ENCODE data around the gene CMTM5.

The CMTM5 gene

DNA sequence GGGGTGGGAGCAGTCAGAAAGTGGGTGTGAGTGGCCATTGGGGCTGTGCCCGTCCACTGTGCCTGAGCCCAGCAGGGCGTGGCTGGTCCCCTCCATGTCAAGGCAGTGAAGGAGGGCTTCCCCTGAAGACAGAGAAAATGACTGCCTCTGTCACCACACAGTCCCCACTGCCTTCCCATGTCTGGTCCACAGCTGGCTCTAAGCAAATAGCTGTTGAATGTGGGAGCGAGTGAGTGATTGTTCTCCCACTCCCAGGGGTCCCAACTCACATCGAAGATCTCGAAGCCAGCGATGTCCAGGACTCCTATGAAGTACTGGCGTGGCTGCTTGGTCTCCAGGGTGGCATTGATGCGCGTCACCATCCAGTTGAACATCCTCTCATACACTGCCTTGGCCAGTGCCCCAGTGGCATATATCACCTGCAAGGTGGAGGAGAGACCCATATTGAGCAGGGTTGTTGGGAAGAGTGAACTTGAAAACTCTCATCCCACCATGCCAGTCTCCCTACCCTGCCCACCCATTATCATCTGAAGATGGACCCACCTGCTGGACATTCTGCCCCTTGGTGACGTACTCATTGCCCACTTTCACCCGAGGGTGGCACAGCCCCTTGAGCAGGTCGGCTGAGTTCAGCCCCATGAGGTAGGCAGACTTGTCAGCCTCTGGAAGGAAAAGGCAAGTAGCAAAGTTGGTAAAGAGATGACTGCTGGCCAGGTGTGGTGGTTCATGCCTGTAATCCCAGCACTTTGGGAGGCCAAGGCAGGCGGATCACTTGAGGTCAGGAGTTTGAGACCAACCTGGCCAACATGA lies 52.0 kb downstream of the CMTM5 start:
- Histone ChIP-seq H3K27me3 (ENCODE audit: control insufficient read depth, low read length) (no peaks in the 10 kb centered on the region), H3K9me2 (replicated peaks; ENCODE audit: control insufficient read depth, low read length) (no peaks in the 10 kb centered on the region), H3K36me3 (ENCODE audit: control insufficient read depth, low read length) (no peaks in the 10 kb centered on the region), H3K4me3 (ENCODE audit: low read length) (no peak overlapping the region), H3F3A (ENCODE audit: control insufficient read depth, insufficient read depth) (no peaks in the 10 kb centered on the region), H3K4me1 (ENCODE audit: control insufficient read depth, low read length) (no peaks in the 10 kb centered on the region), H4K20me1 (ENCODE audit: control insufficient read depth, insufficient read depth, low read depth, low read length) (no peaks in the 10 kb centered on the region), H3K79me2 (ENCODE audit: control insufficient read depth, low read length) (no peaks in the 10 kb centered on the region), H3K27ac (ENCODE audit: low read depth, low read length) (no peak overlapping the region), H3K9me3 (ENCODE audit: control insufficient read depth, insufficient read depth, low read length) (no peaks in the 10 kb centered on the region), H3K4me2 (ENCODE audit: low read length) (no peak overlapping the region)
- TF ChIP-seq, protein P1, sequence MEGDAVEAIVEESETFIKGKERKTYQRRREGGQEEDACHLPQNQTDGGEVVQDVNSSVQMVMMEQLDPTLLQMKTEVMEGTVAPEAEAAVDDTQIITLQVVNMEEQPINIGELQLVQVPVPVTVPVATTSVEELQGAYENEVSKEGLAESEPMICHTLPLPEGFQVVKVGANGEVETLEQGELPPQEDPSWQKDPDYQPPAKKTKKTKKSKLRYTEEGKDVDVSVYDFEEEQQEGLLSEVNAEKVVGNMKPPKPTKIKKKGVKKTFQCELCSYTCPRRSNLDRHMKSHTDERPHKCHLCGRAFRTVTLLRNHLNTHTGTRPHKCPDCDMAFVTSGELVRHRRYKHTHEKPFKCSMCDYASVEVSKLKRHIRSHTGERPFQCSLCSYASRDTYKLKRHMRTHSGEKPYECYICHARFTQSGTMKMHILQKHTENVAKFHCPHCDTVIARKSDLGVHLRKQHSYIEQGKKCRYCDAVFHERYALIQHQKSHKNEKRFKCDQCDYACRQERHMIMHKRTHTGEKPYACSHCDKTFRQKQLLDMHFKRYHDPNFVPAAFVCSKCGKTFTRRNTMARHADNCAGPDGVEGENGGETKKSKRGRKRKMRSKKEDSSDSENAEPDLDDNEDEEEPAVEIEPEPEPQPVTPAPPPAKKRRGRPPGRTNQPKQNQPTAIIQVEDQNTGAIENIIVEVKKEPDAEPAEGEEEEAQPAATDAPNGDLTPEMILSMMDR (IDR thresholded peaks at IDR 0.05; ENCODE audit: low read depth, low read length, poor library complexity, severe bottlenecking): no peak
- no peak for TF ChIP-seq EZH2phosphoT487 (IDR thresholded peaks at IDR 0.05; ENCODE audit: borderline replicate concordance, low read length)

All from DOHH2 (cell line).